SU-DHL-6 (cell line): ENCODE measurements around the gene PARVB.

Source experiments
- EZH2phosphoT487 ChIP-seq: fragments of 200-600 bp; sonication (generic), shearing (Covaris generic); conservative IDR thresholded peaks from 2 replicates; pipeline ENCODE4 v1.6.1; 2018; ENCODE audit warnings: mild to moderate bottlenecking, antibody characterized with exemption, low read length, moderate library complexity, mixed read lengths
- TF ChIP-seq, protein P1 (sequence below): fragments of 200-600 bp; sonication (generic); IDR thresholded peaks from one replicate; pipeline ENCODE4 v1.5.1; 2017; ENCODE audit warnings: antibody characterized with exemption, mild to moderate bottlenecking, low read length, moderate library complexity; ENCODE audit not compliant: insufficient read depth, poor library complexity, severe bottlenecking

DNA sequence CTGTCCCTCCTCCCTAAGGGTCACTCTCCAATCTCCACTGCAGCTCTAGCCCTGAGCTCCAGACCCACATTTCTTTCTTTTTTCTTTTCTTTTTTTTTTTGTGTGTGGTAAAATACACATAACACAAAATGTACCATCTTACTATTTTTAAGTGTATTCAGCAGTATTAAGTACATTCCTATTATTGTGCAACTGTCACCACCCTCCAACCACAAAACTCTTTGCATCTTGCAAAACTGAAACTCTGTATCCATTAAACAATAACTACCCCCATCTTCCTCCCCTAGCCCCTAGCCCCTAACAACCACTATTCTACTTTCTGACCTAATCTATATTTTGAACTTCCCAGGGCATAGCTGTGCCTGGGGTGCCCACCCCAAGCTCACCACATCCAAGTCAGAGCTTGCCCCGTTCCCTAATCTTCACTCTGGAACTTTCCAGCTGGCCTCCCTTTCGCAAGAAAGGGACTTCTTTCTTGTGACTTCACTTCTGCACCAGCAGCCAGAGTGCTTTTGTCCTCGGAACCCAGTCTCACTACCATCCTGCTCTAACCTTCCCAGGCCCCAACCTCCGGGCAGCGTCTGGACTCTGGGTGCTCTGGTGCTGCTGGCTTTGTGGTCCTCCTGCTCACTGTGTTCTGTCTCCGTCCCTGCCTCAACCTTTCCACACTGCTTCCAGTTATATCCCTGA is 187.3 kb downstream of the PARVB start:
- TF ChIP-seq, protein P1, sequence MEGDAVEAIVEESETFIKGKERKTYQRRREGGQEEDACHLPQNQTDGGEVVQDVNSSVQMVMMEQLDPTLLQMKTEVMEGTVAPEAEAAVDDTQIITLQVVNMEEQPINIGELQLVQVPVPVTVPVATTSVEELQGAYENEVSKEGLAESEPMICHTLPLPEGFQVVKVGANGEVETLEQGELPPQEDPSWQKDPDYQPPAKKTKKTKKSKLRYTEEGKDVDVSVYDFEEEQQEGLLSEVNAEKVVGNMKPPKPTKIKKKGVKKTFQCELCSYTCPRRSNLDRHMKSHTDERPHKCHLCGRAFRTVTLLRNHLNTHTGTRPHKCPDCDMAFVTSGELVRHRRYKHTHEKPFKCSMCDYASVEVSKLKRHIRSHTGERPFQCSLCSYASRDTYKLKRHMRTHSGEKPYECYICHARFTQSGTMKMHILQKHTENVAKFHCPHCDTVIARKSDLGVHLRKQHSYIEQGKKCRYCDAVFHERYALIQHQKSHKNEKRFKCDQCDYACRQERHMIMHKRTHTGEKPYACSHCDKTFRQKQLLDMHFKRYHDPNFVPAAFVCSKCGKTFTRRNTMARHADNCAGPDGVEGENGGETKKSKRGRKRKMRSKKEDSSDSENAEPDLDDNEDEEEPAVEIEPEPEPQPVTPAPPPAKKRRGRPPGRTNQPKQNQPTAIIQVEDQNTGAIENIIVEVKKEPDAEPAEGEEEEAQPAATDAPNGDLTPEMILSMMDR, result no peak
- no peak for TF ChIP-seq EZH2phosphoT487
